Measurements from ENCODE around the gene GRP. TPM values are rescaled to one million over a fixed set of nuclear protein-coding genes. Genes with fewer than 3 reads are reported as not detected.

Gene GRP
- total and polyA plus RNA-seq, 4 donors, result not detected

DNA sequence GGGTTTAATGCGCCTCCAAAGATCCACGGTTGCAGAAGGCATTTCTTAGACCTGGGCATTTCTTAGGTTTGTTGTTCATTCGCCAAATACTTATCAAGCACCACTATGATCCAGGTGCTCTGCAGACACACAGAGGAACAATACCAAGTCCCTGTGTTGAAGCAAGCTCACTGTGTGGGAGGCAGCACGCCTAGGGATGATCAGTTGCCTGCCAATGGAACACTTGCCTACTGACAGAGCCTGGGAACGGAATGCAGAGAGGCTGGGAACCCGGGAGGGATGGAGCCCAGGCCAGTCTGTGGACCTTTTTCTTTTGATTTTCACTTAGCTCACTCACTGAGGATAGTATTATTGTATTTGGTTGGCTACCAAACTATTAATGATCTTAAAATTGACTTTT lies 1.9 kb upstream of the GRP start:
- Histone ChIP-seq H3K9ac (ENCODE audit: low read depth in 1 of 2, low read length in 2 of 2) (no peak overlapping the region), H3K4me3 (ENCODE audit: low read depth in 1 of 3, low read length in 3 of 3) (no peak overlapping the region), H3K27me3 (ENCODE audit: control insufficient read depth in 4 of 4, insufficient read depth in 4 of 4, low read length in 3 of 4) (peaks cover 0 to 13% (median 2%) of the 10 kb centered on the region in 4 donors), H3K36me3 (ENCODE audit: control insufficient read depth in 4 of 4, insufficient read depth in 3 of 4, low read depth in 1 of 4, low read length in 3 of 4) (no peaks in the 10 kb centered on the region), H3K9me3 (ENCODE audit: control insufficient read depth in 4 of 4, low read length in 3 of 4) (no peaks in the 10 kb centered on the region), H3K27ac (ENCODE audit: low read depth in 1 of 2, low read length in 2 of 2) (no peak overlapping the region), H3K4me1 (ENCODE audit: control insufficient read depth in 4 of 4, insufficient read depth in 4 of 4, low read length in 3 of 4) (peaks cover 2 to 10% (median 3%) of the 10 kb centered on the region in 4 donors)
- TF ChIP-seq HNF4G (IDR thresholded peaks at IDR 0.05), result no peak
- no peak for TF ChIP-seq JUND (IDR thresholded peaks at IDR 0.05)
- TF ChIP-seq TAF1 (conservative IDR thresholded peaks at IDR 0.05), result no peak
- no peak for TF ChIP-seq FOXA1 (IDR thresholded peaks at IDR 0.05)
- no peak for TF ChIP-seq FOXA2 (IDR thresholded peaks at IDR 0.05)
- no peak for TF ChIP-seq SP1 (IDR thresholded peaks at IDR 0.05)
- no peak for TF ChIP-seq HNF4A (conservative IDR thresholded peaks at IDR 0.05)
- TF ChIP-seq RXRA (IDR thresholded peaks at IDR 0.05), result no peak
- TF ChIP-seq YY1 (IDR thresholded peaks at IDR 0.05), result no peak
- no peak for TF ChIP-seq RAD21 (IDR thresholded peaks at IDR 0.05)
- TF ChIP-seq, protein P1, sequence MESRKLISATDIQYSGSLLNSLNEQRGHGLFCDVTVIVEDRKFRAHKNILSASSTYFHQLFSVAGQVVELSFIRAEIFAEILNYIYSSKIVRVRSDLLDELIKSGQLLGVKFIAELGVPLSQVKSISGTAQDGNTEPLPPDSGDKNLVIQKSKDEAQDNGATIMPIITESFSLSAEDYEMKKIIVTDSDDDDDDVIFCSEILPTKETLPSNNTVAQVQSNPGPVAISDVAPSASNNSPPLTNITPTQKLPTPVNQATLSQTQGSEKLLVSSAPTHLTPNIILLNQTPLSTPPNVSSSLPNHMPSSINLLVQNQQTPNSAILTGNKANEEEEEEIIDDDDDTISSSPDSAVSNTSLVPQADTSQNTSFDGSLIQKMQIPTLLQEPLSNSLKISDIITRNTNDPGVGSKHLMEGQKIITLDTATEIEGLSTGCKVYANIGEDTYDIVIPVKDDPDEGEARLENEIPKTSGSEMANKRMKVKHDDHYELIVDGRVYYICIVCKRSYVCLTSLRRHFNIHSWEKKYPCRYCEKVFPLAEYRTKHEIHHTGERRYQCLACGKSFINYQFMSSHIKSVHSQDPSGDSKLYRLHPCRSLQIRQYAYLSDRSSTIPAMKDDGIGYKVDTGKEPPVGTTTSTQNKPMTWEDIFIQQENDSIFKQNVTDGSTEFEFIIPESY (IDR thresholded peaks at IDR 0.05), result no peak
- TF ChIP-seq GABPA (IDR thresholded peaks at IDR 0.05 in 1 of 2, conservative IDR thresholded peaks at IDR 0.05 in 1 of 2), result no peak
- TF ChIP-seq, protein P2, sequence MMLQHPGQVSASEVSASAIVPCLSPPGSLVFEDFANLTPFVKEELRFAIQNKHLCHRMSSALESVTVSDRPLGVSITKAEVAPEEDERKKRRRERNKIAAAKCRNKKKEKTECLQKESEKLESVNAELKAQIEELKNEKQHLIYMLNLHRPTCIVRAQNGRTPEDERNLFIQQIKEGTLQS (IDR thresholded peaks at IDR 0.05), result no peak
- no peak for TF ChIP-seq EGR1 (IDR thresholded peaks at IDR 0.05; ENCODE audit: low read depth in 2 of 2)
- TF ChIP-seq, protein P3, sequence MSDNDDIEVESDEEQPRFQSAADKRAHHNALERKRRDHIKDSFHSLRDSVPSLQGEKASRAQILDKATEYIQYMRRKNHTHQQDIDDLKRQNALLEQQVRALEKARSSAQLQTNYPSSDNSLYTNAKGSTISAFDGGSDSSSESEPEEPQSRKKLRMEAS (IDR thresholded peaks at IDR 0.05), result no peak
- TF ChIP-seq, protein P4, sequence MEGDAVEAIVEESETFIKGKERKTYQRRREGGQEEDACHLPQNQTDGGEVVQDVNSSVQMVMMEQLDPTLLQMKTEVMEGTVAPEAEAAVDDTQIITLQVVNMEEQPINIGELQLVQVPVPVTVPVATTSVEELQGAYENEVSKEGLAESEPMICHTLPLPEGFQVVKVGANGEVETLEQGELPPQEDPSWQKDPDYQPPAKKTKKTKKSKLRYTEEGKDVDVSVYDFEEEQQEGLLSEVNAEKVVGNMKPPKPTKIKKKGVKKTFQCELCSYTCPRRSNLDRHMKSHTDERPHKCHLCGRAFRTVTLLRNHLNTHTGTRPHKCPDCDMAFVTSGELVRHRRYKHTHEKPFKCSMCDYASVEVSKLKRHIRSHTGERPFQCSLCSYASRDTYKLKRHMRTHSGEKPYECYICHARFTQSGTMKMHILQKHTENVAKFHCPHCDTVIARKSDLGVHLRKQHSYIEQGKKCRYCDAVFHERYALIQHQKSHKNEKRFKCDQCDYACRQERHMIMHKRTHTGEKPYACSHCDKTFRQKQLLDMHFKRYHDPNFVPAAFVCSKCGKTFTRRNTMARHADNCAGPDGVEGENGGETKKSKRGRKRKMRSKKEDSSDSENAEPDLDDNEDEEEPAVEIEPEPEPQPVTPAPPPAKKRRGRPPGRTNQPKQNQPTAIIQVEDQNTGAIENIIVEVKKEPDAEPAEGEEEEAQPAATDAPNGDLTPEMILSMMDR (IDR thresholded peaks at IDR 0.05; ENCODE audit: low read depth, low read length, missing input control), result no peak
- TF ChIP-seq NR2F2 (IDR thresholded peaks at IDR 0.05), result no peak
- TF ChIP-seq, protein P5, sequence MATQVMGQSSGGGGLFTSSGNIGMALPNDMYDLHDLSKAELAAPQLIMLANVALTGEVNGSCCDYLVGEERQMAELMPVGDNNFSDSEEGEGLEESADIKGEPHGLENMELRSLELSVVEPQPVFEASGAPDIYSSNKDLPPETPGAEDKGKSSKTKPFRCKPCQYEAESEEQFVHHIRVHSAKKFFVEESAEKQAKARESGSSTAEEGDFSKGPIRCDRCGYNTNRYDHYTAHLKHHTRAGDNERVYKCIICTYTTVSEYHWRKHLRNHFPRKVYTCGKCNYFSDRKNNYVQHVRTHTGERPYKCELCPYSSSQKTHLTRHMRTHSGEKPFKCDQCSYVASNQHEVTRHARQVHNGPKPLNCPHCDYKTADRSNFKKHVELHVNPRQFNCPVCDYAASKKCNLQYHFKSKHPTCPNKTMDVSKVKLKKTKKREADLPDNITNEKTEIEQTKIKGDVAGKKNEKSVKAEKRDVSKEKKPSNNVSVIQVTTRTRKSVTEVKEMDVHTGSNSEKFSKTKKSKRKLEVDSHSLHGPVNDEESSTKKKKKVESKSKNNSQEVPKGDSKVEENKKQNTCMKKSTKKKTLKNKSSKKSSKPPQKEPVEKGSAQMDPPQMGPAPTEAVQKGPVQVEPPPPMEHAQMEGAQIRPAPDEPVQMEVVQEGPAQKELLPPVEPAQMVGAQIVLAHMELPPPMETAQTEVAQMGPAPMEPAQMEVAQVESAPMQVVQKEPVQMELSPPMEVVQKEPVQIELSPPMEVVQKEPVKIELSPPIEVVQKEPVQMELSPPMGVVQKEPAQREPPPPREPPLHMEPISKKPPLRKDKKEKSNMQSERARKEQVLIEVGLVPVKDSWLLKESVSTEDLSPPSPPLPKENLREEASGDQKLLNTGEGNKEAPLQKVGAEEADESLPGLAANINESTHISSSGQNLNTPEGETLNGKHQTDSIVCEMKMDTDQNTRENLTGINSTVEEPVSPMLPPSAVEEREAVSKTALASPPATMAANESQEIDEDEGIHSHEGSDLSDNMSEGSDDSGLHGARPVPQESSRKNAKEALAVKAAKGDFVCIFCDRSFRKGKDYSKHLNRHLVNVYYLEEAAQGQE (IDR thresholded peaks at IDR 0.05), result no peak
- 72% methylated on average over 6 of the region's 6 CpGs for WGBS
- no peak for DNase-seq (ENCODE audit: low spot score)
